D341Med (cell line): ENCODE results near the gene CELSR1.

Experiments
- DNase-seq: peaks from one replicate; pipeline ENCODE4 v3.0.0; 2012; ENCODE audit warnings: low spot score

The CELSR1 gene

DNA sequence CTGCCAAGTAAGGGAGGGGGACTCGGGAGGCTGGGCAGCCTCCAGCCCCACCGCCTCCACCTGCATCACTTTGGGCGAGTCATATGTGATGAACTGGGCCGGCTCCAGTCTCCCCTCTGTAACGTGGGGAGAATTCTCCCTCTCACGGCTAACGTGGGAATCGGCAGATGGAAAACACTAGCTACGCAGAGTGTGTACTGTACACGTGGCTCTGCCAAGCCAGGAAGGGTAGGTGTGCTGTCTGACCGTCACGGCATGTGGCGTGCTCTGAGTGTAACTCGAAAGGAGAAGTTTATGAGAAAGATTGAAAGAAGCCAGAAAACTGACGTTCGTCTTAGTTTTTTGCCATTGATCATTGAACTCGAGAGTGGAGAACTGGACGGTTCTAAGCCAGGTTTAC lies 188.2 kb downstream of the CELSR1 start:
- no peak for DNase-seq

DNA sequence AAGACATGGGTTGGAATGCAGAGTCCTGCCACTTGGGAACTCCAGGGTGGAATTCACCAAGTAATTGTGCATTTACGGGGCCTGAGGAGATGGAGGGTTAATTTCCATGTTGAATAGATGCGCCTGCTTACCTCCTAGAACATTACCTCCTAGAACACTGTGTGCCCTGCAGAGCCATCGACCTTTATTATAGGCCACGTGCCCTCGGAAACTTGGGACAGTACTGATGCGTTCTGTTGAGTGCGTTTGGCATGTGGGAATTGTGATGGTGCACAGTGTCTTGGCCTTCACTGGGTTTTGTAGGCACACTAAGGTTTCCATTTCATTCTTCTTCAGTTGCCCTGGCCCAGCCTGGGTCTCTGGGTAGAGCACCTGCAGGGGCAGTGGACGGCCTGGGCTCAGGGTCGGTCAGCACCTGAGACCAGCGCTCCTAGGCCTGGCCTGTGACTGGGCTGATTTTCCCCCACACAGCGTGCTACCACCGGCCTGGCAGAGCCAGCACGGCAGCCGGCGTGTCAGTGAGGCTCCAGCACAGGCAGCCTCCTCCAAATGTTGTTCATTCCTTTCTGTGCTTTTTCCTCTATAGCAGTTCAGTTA lies 189.2 kb downstream of the CELSR1 start:
- DNase-seq, result no peak

DNA sequence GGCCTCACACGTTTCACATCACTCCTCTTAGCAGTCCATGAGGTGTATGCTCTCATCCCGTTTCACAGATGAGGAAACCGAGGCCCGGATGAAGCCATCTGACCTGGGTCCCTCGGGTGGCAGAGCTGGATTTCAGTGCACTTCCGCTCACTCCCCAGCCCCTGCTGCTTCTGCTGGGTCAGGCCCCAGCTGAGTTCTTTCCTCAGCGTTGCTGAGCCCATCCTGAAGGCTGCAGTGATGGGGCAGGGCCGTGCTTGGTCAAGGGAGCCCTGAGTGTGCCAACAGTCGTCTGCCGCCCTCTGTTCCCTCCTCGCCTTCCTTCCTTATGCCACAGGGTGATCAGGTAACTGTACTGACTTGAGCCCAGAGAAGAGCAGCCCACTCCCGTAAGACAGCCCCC lies 189.8 kb downstream of the CELSR1 start:
- no peak for DNase-seq

DNA sequence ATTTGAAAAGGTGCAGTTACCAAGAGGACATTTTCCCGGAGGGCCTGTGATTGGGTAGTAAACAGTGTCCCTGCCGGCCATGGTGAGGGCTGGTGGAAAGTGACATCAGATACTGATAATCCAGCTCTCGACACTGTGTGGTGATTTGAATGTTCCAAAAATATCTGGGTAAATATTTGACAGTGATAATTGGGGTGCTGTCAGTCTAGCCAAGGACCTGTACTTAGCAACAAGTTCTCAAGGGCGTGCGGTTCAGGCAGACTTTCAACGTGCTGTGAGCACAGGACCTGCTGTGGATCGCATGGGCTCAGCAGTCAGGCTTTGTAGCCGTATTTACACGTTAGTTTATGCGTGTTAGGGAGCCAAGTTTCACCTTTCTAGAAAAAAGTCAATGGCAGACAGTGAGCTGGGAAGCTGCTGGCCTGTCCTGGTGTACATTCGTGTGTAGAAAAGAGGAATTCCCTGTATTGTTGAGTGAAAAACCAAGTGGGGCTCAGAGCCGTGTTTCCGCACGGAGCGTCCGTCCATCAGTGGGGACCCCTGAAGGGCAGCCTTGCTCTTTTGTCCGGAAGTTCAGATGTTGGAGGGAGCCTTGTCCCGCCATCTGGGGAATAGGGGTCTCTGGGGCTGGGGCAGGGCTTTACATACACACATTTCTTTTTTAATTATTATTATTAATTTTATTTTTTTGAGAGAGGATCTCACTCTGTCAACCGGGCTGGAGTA lies 190.6 kb downstream of the CELSR1 start:
- no peak for DNase-seq

GRCh38 chr22:46340676-46341075 lies 196.7 kb downstream of the CELSR1 start:
- no peak for DNase-seq

- DNase-seq, result no peak
Measured at GRCh38 chr22:46339956-46340355, 197.5 kb downstream of the CELSR1 start.

- DNase-seq, result no peak
Measured at GRCh38 chr22:46338636-46339035, 198.8 kb downstream of the CELSR1 start.

DNA sequence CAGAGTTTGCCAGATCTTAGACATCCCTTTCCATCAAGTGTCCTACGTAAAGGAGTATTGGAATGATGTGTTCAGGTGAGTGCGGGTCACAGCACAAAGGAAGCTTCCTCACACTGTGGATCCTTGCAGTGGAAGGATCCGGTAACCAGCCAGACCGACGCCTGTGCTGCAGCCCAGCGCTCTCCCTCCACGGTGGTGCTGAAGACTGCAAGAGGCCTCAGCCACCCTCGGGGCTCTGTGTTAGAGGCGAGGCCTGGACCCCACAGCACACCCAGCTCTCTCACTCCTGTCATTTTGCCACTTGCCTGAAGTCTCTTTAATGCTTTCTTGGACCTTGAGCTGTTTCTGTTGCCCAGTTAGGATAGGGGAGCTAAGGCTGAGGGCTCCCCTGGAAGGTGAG lies 199.6 kb downstream of the CELSR1 start:
- DNase-seq, result no peak

GRCh38 chr22:46336119-46337078 lies 201.0 kb downstream of the CELSR1 start:
- no peak for DNase-seq

DNA sequence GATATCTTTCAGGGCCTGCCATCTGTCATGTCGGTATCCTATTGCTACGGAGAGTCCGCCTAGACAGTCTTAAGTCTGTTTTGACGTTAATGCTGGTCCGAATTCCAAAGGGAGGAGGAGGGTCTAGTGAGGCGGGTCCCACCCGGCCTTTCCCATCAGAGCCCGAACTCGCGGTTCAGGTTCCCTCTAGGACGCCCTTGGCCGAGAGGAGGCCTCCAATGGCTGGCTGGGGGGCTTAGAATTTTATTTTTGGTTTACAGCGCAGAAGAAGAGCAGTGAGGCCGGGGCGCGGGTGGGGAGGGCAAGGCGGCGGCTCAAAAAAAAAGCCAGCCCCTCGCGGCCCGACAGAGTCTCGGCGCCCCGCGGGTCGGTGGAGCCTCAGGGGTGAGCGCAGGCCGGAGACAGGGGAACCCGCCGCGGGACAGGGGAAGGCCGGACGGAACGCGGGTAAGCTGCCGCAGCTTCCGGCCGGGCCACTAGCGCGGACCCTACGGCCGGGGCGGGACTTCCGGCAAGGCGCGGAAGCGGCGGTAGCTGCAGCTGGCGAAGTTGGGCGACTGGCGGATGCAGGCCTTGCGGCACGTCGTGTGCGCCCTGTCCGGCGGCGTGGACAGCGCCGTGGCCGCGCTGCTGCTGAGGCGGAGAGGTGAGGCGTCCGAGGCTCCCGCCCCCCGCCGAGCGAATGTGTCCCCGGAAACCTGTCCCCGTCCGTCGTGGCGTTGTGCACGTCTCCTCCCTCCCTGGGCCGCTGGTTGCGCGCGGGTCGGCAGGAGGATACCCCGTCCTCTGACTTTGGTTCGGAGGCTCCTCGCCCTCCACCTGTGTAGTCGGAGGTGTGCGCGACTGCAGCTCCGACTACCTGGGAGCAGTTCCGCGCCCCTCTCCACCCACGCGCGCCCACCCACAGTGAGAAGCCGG lies 202.0 kb downstream of the CELSR1 start, which contains the start of gene TRMU:
TSS of gene TRMU (plus strand) at position 514 of the 918 bp plus-strand sequence. CDS start at position 565, 51 bp downstream.
- peak; percentile 97 for DNase-seq

GRCh38 chr22:46331496-46331895 lies 205.9 kb downstream of the CELSR1 start:
- DNase-seq, result no peak

GRCh38 chr22:46330426-46330825 lies 207.0 kb downstream of the CELSR1 start:
- no peak for DNase-seq

- DNase-seq, result no peak
Measured at GRCh38 chr22:46329616-46330015, 207.8 kb downstream of the CELSR1 start.

- DNase-seq, result no peak
Measured at GRCh38 chr22:46328797-46329196, 208.6 kb downstream of the CELSR1 start.

DNA sequence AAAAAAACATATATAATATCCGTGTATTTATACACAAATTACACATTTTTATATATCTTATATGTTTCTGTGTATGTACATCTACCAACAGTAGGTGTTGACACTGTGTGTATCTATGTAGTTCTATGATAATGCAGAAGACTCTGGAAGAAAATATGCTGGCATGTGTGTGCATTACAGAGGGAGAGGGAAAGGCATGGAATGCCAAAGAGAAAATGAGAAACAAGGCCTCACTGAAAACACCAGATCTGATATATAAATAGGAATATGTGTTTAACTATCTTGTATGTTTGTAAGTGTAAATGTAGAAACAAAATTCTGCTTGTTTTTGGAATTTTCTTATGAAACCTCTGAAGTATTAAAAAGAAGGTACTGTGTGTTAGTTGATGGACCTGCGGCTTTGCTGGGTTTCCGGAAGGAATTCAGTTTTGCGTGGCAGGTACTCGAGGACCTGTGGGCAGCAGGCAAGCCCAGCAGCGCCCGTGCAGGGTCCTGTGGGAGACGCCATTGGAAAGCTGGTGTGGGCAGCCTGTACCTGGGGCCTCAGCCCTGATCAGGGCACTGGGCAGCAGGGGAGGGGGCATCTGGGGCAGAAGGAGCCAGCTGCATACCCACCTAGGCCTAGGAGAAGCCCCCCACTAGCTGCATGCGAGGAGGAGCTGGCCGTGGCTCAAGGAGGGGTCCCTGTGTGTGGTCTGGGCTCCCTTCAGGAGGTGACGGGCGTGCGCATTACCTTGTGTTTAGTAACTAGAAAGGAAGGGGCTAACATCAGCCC lies 209.5 kb downstream of the CELSR1 start:
- DNase-seq, result no peak

DNA sequence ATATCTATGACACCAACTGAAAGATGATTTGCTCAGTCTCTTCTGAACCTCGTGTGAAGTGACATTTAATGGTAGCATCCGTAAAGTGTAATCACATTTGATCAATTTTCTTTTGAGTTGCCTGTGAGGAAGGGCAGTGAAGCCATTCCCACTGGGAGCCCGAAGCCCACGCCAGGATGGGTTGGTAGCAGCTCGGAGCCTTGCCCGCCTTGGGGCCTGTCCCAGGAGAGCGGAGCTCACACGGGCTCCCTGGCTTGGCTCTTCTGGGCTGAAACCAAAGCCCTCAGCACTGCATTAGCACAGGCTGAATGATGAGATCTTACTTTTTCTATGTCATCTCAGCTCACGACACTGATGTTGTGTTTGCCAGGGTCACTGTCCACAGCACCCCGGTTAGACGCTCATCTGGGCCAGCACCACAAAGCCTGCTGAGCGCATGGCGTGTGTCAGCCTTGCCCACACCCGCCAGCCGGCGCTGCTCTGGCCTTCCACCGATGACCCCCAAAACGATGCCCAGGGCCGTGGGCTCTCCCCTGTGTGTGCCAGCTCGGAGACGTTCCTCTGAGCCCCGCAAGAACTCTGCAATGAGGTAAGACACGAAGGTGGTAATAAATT lies 211.2 kb downstream of the CELSR1 start:
- no peak for DNase-seq

DNA sequence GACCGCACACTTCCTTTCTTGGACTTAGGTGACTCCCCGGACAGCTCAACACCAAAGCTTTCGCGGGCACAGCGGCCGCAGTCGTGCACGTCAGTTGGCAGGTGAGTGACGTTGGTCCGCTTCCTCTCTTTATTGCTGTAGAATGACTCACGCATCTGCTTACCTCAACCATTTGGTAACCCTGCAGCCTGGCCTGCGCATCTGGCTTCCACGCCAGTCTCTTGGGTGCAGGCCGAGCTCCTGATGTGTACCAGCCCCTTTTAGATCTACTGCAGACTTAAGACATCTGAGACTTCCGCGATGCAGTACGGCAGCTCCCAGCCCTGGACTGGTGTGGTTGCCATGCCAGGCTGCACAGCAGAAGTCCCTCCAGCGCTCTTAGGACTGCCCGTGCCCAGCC lies 214.3 kb downstream of the CELSR1 start:
- DNase-seq, result no peak

GRCh38 chr22:46322711-46323110 lies 214.7 kb downstream of the CELSR1 start:
- no peak for DNase-seq

- no peak for DNase-seq
Measured at GRCh38 chr22:46320716-46321386, 216.6 kb downstream of the CELSR1 start.
